OCI-LY3 (cell line): Measurements from ENCODE around the gene LSM4.

ENCODE experiments used
- H2AFZ ChIP-seq: fragments of 200-600, 300-600 bp; shearing (Covaris generic); 2 replicates; pipeline ENCODE4 v1.6.0; 2014; ENCODE audit warnings: antibody characterized with exemption, low read depth, low read length
- H3K27ac ChIP-seq: fragments of 200-600, 300-600 bp; sonication (generic); 2 replicates; pipeline ENCODE4 v1.5.1; 2014; ENCODE audit warnings: mild to moderate bottlenecking, low read length, moderate library complexity, mixed read lengths
- H3K27me3 ChIP-seq: fragments of 200-600, 300-600 bp; sonication (generic); 2 replicates; pipeline ENCODE4 v1.6.1; 2014; ENCODE audit warnings: low read depth, low read length, mixed read lengths
- H3K36me3 ChIP-seq: fragments of 200-600, 300-600 bp; sonication (generic); replicated peaks from 2 replicates; pipeline ENCODE3; 2014; ENCODE audit warnings: low read depth, low read length, mixed read lengths
- H3K4me1 ChIP-seq: fragments of 300-600, 200-600 bp; sonication (generic); 2 replicates; pipeline ENCODE4 v1.6.1; 2014; ENCODE audit warnings: low read length, mixed read lengths
- H3K4me2 ChIP-seq: fragments of 200-600, 300-600 bp; sonication (generic); 2 replicates; pipeline ENCODE4 v1.6.1; 2014; ENCODE audit warnings: low read length, mixed read lengths
- H3K4me3 ChIP-seq: fragments of 300-600, 200-600 bp; sonication (generic); 2 replicates; pipeline ENCODE4 v1.5.1; 2014; ENCODE audit warnings: antibody characterized with exemption, mild to moderate bottlenecking, low read length, moderate library complexity
- H3K79me2 ChIP-seq: fragments of 300-600, 200-600 bp; shearing (Covaris generic); 2 replicates; pipeline ENCODE4 v1.6.1; 2014; ENCODE audit warnings: mild to moderate bottlenecking, low read length, mixed read lengths
- H3K9ac ChIP-seq: fragments of 300-600, 200-600 bp; shearing (Covaris generic); 2 replicates; pipeline ENCODE4 v1.6.0; 2014; ENCODE audit warnings: mild to moderate bottlenecking, low read length, moderate library complexity
- H3K9me3 ChIP-seq: fragments of 200-600, 300-600 bp; shearing (Covaris generic); 2 replicates; pipeline ENCODE4 v1.6.1; 2014; ENCODE audit warnings: low read length, mixed read lengths; ENCODE audit not compliant: insufficient read depth
- H4K20me1 ChIP-seq: fragments of 200-600, 300-600 bp; sonication (generic); 2 replicates; pipeline ENCODE4 v1.6.1; 2016; ENCODE audit warnings: low read length, mixed read lengths; ENCODE audit not compliant: insufficient read depth
- EZH2phosphoT487 ChIP-seq: fragments of 200-600 bp; shearing (Covaris generic); IDR thresholded peaks from 2 replicates; pipeline ENCODE4 v1.6.1; 2018; ENCODE audit warnings: antibody characterized with exemption, mixed run types, low read depth
- TF ChIP-seq, protein P1 (sequence below): fragments of 200-600, 300-600 bp; sonication (generic); IDR thresholded peaks from 2 replicates; pipeline ENCODE4 v1.5.1; 2014; ENCODE audit warnings: antibody characterized with exemption, low read length, low read depth

LSM4 gene

DNA sequence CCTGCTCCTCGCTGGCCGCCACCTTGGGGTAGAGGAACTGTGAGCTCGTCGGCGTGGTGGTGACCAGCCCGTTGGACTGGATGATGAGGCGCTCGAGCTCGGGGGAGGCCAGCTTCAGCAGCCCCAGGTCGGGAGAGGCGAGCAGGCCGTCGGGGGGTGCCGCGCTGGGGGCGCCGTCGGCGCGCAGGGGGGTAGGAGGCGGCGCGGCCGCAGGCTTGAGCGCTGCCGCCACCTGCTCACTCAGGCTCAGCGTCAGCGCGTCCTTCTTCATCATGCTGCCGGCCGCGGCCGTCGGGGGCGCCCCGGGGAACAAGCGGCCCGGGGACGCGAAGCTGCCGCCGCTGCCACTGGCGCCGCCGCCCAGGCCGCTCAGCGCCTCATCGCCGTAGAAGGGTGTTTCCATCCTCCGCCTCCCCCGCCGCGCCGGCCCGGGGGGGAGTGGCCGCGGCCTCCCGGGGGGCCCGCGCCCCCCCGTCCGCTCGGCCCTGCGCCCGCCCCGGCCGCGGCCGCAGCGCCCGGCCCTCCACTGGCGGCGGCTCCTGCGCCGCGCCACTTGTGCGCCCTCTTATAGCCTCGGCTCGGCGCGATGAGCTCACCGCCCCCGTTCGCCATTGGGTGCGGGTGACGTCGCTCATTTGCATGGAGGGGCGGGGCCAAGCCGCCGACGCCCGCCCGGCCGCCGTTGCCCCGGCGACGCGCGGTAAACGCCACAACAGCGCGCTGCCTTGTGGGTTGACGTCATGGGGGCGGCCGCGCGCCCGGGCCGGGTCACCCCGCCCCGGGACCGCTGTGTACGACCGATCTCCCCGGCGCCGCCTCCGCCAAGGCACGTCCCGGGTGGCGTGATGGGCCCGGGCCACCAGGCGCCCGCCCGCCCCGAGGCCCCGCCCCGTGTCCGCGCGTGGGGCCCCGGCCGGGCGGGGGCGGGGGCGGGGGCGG, 41.5 kb downstream of the LSM4 start, which contains the start of gene JUND:
Gene JUND (minus strand): TSS at position 541 of the 939 bp plus-strand sequence. CDS start 138 bp downstream, at position 403.
- Histone ChIP-seq H3K27ac (peak within 1 kb of the TSS; percentile 92), H3K9ac (peak within 1 kb of the TSS; percentile 92), H3K36me3 (peaks cover 20% of the 10 kb centered on the region), H3K4me3 (peak within 1 kb of the TSS; percentile 81), H3K27me3 (no peaks in the 10 kb centered on the region), H4K20me1 (peaks cover 16% of the 10 kb centered on the region), H3K9me3 (no peaks in the 10 kb centered on the region), H3K79me2 (peaks cover 47% of the 10 kb centered on the region), H2AFZ (no peak within 1 kb of the TSS), H3K4me1 (peaks cover 27% of the 10 kb centered on the region), H3K4me2 (peak within 1 kb of the TSS; percentile 99)
- no peak for TF ChIP-seq EZH2phosphoT487
- TF ChIP-seq, protein P1, sequence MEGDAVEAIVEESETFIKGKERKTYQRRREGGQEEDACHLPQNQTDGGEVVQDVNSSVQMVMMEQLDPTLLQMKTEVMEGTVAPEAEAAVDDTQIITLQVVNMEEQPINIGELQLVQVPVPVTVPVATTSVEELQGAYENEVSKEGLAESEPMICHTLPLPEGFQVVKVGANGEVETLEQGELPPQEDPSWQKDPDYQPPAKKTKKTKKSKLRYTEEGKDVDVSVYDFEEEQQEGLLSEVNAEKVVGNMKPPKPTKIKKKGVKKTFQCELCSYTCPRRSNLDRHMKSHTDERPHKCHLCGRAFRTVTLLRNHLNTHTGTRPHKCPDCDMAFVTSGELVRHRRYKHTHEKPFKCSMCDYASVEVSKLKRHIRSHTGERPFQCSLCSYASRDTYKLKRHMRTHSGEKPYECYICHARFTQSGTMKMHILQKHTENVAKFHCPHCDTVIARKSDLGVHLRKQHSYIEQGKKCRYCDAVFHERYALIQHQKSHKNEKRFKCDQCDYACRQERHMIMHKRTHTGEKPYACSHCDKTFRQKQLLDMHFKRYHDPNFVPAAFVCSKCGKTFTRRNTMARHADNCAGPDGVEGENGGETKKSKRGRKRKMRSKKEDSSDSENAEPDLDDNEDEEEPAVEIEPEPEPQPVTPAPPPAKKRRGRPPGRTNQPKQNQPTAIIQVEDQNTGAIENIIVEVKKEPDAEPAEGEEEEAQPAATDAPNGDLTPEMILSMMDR: 0 out of 2 replicates have a peak, but pooled peaks have one; percentile 9

DNA sequence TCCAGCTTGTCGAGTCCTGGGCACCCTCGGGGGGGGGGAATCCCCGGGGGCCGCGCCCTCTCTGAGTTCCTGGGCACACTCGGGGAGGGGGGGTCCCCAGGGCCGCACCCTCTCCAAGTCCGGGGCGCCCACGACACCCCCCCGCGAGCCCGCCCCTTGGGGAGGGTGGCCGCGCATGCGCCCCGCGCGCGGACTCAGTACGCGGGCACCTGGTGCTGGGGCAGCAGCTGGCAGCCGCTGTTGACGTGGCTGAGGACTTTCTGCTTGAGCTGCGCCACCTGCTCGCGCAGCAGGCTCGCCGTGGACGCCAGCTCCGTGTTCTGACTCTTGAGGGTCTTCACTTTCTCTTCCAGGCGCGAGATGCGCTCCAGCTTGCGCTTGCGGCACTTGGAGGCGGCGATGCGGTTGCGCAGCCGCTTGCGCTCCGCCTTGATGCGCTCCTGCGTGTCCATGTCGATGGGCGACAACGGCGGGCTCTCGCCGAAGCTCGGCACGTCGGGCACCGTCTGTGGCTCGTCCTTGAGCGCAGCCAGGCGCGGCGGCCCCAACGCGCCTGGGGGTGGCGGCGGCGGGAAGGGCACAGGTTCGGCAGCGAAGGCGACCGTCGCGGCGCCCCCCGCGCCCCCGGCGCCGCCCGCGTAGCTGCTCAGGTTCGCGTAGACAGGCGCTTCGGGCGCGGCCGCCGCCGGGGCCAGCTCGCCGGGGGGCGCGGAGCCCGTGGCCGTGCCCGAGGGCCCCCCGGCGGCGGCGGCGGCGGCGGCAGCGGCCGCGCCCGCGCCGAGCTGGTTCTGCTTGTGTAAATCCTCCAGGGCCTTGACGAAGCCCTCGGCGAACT, 42.4 kb downstream of the LSM4 start:
- Histone ChIP-seq H3K79me2 (peaks cover 47% of the 10 kb centered on the region), H3K27me3 (no peaks in the 10 kb centered on the region), H3K9me3 (no peaks in the 10 kb centered on the region), H3K4me3 (peak overlapping the region; percentile 81), H3K4me2 (peak overlapping the region; percentile 69), H2AFZ (no peak overlapping the region), H3K36me3 (peaks cover 20% of the 10 kb centered on the region), H3K27ac (peak overlapping the region; percentile 92), H3K4me1 (peaks cover 27% of the 10 kb centered on the region), H4K20me1 (peaks cover 16% of the 10 kb centered on the region), H3K9ac (peak overlapping the region; percentile 91)
- TF ChIP-seq EZH2phosphoT487: no peak
- TF ChIP-seq, protein P1: no peak

DNA sequence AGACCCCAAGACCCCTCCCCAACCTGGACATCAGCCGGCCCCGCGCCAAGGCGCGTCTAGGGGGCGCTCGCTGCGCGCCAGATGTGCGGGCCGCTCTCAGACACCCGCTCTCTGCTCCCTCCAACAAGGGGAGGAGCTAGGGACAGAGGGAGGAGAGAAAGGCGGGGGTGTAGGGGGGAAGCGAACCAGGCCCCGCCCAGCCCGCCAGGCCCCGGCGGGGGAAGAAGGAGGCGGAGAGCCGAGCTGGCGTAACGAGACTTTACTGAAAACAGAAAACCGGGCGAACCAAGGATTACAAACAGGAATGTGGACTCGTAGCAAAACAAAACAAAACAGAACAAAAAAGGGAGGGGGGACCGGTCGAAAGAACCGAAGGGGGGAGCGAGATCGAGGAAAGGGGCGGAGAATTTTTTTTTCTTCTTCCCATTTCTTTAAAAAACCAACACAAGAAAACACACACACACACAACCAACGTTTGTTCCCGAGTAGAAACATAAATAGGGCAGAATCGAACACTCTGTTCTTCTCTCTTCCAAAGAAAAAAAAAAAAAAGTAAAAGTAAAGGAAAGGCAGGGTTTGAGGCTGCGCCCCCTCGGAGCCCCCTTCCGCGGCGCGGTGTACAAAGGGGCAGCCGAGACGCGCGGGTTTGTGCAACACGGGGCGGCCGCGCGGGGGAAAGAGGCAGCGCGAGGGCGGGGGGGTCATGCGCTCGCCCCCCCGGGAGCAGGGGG, 43.2 kb downstream of the LSM4 start:
- Histone ChIP-seq H3K79me2 (peaks cover 47% of the 10 kb centered on the region), H3K27me3 (no peaks in the 10 kb centered on the region), H2AFZ (no peak overlapping the region), H3K9me3 (no peaks in the 10 kb centered on the region), H3K9ac (peak overlapping the region; percentile 91), H3K4me1 (peaks cover 24% of the 10 kb centered on the region), H4K20me1 (peaks cover 16% of the 10 kb centered on the region), H3K4me3 (peak overlapping the region; percentile 81), H3K4me2 (peak overlapping the region; percentile 69), H3K36me3 (peaks cover 20% of the 10 kb centered on the region), H3K27ac (peak overlapping the region; percentile 92)
- no peak for TF ChIP-seq EZH2phosphoT487
- TF ChIP-seq, protein P1: peak; percentile 99
